BLaER1 (cell line): ENCODE data around the gene NXN.
"Not testable (repeated sequence)": the region's sequence is repeated elsewhere in the genome, so short reads cannot be mapped to it uniquely, and the experiment has no call there.

Experiments used
- H3K27ac ChIP-seq: shearing (Covaris generic); formaldehyde crosslinking; 2 replicates; pipeline ENCODE4 v1.8.1; 2022
- H3K27me3 ChIP-seq: shearing (Covaris generic); formaldehyde crosslinking; 2 replicates; pipeline ENCODE4 v1.8.1; 2022
- H3K36me3 ChIP-seq: shearing (Covaris generic); formaldehyde crosslinking; 2 replicates; pipeline ENCODE4 v1.8.1; 2022
- H3K4me1 ChIP-seq: shearing (Covaris generic); formaldehyde crosslinking; 2 replicates; pipeline ENCODE4 v1.8.1; 2022
- H3K4me2 ChIP-seq: shearing (Covaris generic); formaldehyde crosslinking; 2 replicates; pipeline ENCODE4 v1.8.1; 2022
- H3K4me3 ChIP-seq: shearing (Covaris generic); formaldehyde crosslinking; 2 replicates; pipeline ENCODE4 v1.8.1; 2022
- H3K9ac ChIP-seq: shearing (Covaris generic); formaldehyde crosslinking; 2 replicates; pipeline ENCODE4 v1.8.1; 2022
- H3K9me3 ChIP-seq: shearing (Covaris generic); formaldehyde crosslinking; 2 replicates; pipeline ENCODE4 v1.8.1; 2022
- H4K20me1 ChIP-seq: shearing (Covaris generic); formaldehyde crosslinking; 2 replicates; pipeline ENCODE4 v1.8.1; 2022
- Cebpa-rat ChIP-seq: shearing (Covaris generic); IDR thresholded peaks from 2 replicates; pipeline ENCODE4 v1.8.1; 2022

The NXN gene

GRCh38 chr17:914561-914960, 65.0 kb downstream of the NXN start:
- Histone ChIP-seq H3K27me3 (no peaks in the 10 kb centered on the region), H3K27ac (no peak overlapping the region), H3K36me3 (peaks cover 85% of the 10 kb centered on the region), H3K4me3 (no peak overlapping the region), H3K9me3 (peaks cover 47% of the 10 kb centered on the region), H4K20me1 (peaks cover 99% of the 10 kb centered on the region), H3K4me1 (peaks cover 44% of the 10 kb centered on the region), H3K4me2 (no peak overlapping the region), H3K9ac (no peak overlapping the region)
- no peak for TF ChIP-seq Cebpa-rat

GRCh38 chr17:913207-913606, 66.4 kb downstream of the NXN start:
- Histone ChIP-seq H3K36me3 (peaks cover 81% of the 10 kb centered on the region), H3K9me3 (peaks cover 38% of the 10 kb centered on the region), H3K4me1 (peaks cover 56% of the 10 kb centered on the region), H4K20me1 (peaks cover 100% of the 10 kb centered on the region), H3K27ac (no peak overlapping the region), H3K4me3 (no peak overlapping the region), H3K9ac (no peak overlapping the region), H3K4me2 (no peak overlapping the region), H3K27me3 (no peaks in the 10 kb centered on the region)
- TF ChIP-seq Cebpa-rat: no peak

- H3K4me2 ChIP-seq: no peak overlapping the region
- peaks cover 68% of the 10 kb centered on the region for H3K4me1 ChIP-seq
- peaks cover 70% of the 10 kb centered on the region for H3K36me3 ChIP-seq
- no peaks in the 10 kb centered on the region for H3K27me3 ChIP-seq
- TF ChIP-seq Cebpa-rat: no peak
- peaks cover 16% of the 10 kb centered on the region; the same call in 1 of the 2 replicates for H3K9me3 ChIP-seq
- H3K27ac ChIP-seq: no peak overlapping the region
- no peak overlapping the region for H3K9ac ChIP-seq
- H3K4me3 ChIP-seq: no peak overlapping the region
- peaks cover 100% of the 10 kb centered on the region for H4K20me1 ChIP-seq
Observed at GRCh38 chr17:909642-910323, 69.8 kb downstream of the NXN start.

- Histone ChIP-seq H3K9me3 (0 out of 2 replicates have a peak, but pooled peaks cover 6% of the 10 kb centered on the region), H3K36me3 (peaks cover 72% of the 10 kb centered on the region), H3K4me1 (peaks cover 67% of the 10 kb centered on the region), H3K9ac (no peak overlapping the region), H4K20me1 (peaks cover 100% of the 10 kb centered on the region), H3K27me3 (no peaks in the 10 kb centered on the region), H3K4me2 (peak overlapping the region; percentile 39), H3K27ac (no peak overlapping the region), H3K4me3 (no peak overlapping the region)
- no peak for TF ChIP-seq Cebpa-rat
Observed at GRCh38 chr17:907725-908124, 71.9 kb downstream of the NXN start.

GRCh38 chr17:905708-906107, 73.9 kb downstream of the NXN start:
- not testable (repeated sequence) for H3K27ac ChIP-seq, H3K4me3 ChIP-seq, H3K4me2 ChIP-seq, H3K9me3 ChIP-seq, H3K27me3 ChIP-seq, H3K9ac ChIP-seq
- Histone ChIP-seq H3K4me1 (peaks cover 47% of the 10 kb centered on the region), H3K36me3 (peaks cover 80% of the 10 kb centered on the region), H4K20me1 (peaks cover 100% of the 10 kb centered on the region)

- Histone ChIP-seq H3K4me3 (no peak overlapping the region), H3K27me3 (no peaks in the 10 kb centered on the region), H3K36me3 (peaks cover 80% of the 10 kb centered on the region), H3K27ac (no peak overlapping the region), H3K4me2 (no peak overlapping the region), H3K9me3 (no peaks in the 10 kb centered on the region), H3K9ac (no peak overlapping the region), H4K20me1 (peaks cover 100% of the 10 kb centered on the region), H3K4me1 (peaks cover 37% of the 10 kb centered on the region)
- no peak for TF ChIP-seq Cebpa-rat
Observed at GRCh38 chr17:903691-904481, 75.7 kb downstream of the NXN start.

GRCh38 chr17:902463-902862, 77.1 kb downstream of the NXN start:
- Histone ChIP-seq H3K4me2 (no peak overlapping the region), H3K9ac (no peak overlapping the region), H3K36me3 (peaks cover 77% of the 10 kb centered on the region), H3K9me3 (no peaks in the 10 kb centered on the region), H4K20me1 (peaks cover 100% of the 10 kb centered on the region), H3K27me3 (no peaks in the 10 kb centered on the region), H3K4me3 (no peak overlapping the region), H3K4me1 (peaks cover 32% of the 10 kb centered on the region), H3K27ac (no peak overlapping the region)
- TF ChIP-seq Cebpa-rat: no peak

- peaks cover 32% of the 10 kb centered on the region for H3K4me1 ChIP-seq
- peaks cover 78% of the 10 kb centered on the region for H3K36me3 ChIP-seq
- H3K9me3 ChIP-seq: no peaks in the 10 kb centered on the region
- H3K9ac ChIP-seq: no peak overlapping the region
- H3K4me3 ChIP-seq: no peak overlapping the region
- H3K27me3 ChIP-seq: no peaks in the 10 kb centered on the region
- no peak overlapping the region for H3K27ac ChIP-seq
- peaks cover 100% of the 10 kb centered on the region for H4K20me1 ChIP-seq
- no peak for TF ChIP-seq Cebpa-rat
- no peak overlapping the region for H3K4me2 ChIP-seq
Observed at GRCh38 chr17:901964-902363, 77.6 kb downstream of the NXN start.

GRCh38 chr17:901191-901950, 78.2 kb downstream of the NXN start:
- TF ChIP-seq Cebpa-rat: no peak
- no peak overlapping the region for H3K9ac ChIP-seq
- no peak overlapping the region for H3K4me3 ChIP-seq
- H3K27ac ChIP-seq: no peak overlapping the region
- peaks cover 30% of the 10 kb centered on the region for H3K4me1 ChIP-seq
- H3K4me2 ChIP-seq: no peak overlapping the region
- no peaks in the 10 kb centered on the region for H3K9me3 ChIP-seq
- no peaks in the 10 kb centered on the region for H3K27me3 ChIP-seq
- H4K20me1 ChIP-seq: peaks cover 100% of the 10 kb centered on the region
- peaks cover 84% of the 10 kb centered on the region for H3K36me3 ChIP-seq
